ENCODE results near the gene SDHB.

- TF ChIP-seq, protein P1, sequence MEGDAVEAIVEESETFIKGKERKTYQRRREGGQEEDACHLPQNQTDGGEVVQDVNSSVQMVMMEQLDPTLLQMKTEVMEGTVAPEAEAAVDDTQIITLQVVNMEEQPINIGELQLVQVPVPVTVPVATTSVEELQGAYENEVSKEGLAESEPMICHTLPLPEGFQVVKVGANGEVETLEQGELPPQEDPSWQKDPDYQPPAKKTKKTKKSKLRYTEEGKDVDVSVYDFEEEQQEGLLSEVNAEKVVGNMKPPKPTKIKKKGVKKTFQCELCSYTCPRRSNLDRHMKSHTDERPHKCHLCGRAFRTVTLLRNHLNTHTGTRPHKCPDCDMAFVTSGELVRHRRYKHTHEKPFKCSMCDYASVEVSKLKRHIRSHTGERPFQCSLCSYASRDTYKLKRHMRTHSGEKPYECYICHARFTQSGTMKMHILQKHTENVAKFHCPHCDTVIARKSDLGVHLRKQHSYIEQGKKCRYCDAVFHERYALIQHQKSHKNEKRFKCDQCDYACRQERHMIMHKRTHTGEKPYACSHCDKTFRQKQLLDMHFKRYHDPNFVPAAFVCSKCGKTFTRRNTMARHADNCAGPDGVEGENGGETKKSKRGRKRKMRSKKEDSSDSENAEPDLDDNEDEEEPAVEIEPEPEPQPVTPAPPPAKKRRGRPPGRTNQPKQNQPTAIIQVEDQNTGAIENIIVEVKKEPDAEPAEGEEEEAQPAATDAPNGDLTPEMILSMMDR (conservative IDR thresholded peaks at IDR 0.05) = no peak
- TF ChIP-seq ZFX (IDR thresholded peaks at IDR 0.05) = no peak
Measured at GRCh38 chr1:16998589-16998988, 55.2 kb downstream of the SDHB start.

Data from C4-2B (cell line).